GM23338 (cell line): Measurements from ENCODE around the gene TP53.

Source experiments
- EZH2 ChIP-seq: fragments of 200-600 bp; sonication (generic); IDR thresholded peaks from one replicate; pipeline ENCODE4 v1.8.0; 2017; ENCODE audit warnings: antibody characterized with exemption, mild to moderate bottlenecking, low read depth; ENCODE audit not compliant: unreplicated experiment
- POLR2AphosphoS5 ChIP-seq: IDR thresholded peaks from 2 replicates; pipeline ENCODE4 v1.6.1; 2016; ENCODE audit warnings: antibody characterized with exemption, low read depth
- STAT1 ChIP-seq: IDR thresholded peaks from one replicate; pipeline ENCODE4 v1.6.1; 2016; ENCODE audit warnings: antibody characterized with exemption; ENCODE audit not compliant: unreplicated experiment

GRCh38 chr17:7688808-7689316, 1.6 kb upstream of the TP53 start:
- TF ChIP-seq EZH2 (no peak), STAT1 (no peak), POLR2AphosphoS5 (no peak)
